ENCODE results near the gene MICB.

DNA sequence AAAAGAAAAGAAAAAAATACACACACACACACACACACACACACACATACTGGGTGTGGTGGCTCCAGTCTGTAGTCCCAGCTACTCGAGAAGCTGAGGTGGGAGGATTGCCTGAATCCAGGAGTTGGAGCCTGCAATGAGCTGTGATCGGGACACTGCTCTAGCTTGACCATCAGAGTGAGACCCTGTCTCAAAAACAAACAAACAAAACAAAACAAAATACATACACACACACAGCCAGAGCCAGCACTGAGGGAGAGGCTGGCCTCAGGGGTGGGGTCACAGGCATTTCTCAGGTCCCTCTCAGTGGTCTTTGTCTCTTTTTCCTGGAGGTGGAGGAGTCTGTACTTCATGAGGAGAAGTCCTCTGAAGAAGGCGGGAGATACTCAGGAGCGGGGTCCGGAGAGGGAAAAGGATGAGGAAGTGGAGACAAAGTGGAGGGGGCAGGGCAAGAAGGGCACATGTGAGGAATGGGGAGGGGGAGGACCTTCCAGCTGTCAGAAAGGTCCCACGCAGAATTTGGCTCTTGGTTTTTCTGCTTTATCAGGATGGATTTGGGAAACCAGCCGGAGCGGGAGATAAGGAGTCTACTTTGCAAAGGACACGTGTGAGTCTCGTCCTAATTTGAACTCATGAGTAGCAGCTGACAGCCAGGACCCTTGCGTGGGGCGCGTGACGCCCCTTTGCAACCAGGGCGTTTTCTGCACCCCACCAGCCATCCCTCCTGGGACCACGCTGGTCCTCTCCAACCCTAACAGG, 7.7 kb upstream of the MICB start:
- TF ChIP-seq, protein P1, sequence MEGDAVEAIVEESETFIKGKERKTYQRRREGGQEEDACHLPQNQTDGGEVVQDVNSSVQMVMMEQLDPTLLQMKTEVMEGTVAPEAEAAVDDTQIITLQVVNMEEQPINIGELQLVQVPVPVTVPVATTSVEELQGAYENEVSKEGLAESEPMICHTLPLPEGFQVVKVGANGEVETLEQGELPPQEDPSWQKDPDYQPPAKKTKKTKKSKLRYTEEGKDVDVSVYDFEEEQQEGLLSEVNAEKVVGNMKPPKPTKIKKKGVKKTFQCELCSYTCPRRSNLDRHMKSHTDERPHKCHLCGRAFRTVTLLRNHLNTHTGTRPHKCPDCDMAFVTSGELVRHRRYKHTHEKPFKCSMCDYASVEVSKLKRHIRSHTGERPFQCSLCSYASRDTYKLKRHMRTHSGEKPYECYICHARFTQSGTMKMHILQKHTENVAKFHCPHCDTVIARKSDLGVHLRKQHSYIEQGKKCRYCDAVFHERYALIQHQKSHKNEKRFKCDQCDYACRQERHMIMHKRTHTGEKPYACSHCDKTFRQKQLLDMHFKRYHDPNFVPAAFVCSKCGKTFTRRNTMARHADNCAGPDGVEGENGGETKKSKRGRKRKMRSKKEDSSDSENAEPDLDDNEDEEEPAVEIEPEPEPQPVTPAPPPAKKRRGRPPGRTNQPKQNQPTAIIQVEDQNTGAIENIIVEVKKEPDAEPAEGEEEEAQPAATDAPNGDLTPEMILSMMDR (IDR thresholded peaks at IDR 0.05; ENCODE audit: insufficient read depth, low read length, poor library complexity, severe bottlenecking) = no peak
- TF ChIP-seq EZH2phosphoT487 (conservative IDR thresholded peaks at IDR 0.05; ENCODE audit: low read length) = no peak

Measured in SU-DHL-6 (cell line).